Peyer's patch (tissue), 4 donors: ENCODE data around the gene CYFIP1. TPM values are rescaled to one million over a fixed set of nuclear protein-coding genes. Genes with fewer than 3 reads are reported as not detected.

ENCODE experiments used
- DNase-seq, 3 donors: peaks; one replicate each; pipeline ENCODE4 v3.0.0-alpha.2; 2017 to 2019
- H3K27ac ChIP-seq, 4 donors: fragments of 200-600 bp; sonication (generic); one replicate each; pipeline ENCODE4 v1.5.1; 2016 to 2019
- H3K27me3 ChIP-seq, 2 donors: fragments of 200-600 bp; sonication (generic); one replicate each; pipeline ENCODE4 v1.5.1; 2019
- H3K36me3 ChIP-seq, 3 donors: fragments of 200-600 bp; sonication (generic); one replicate each; pipeline ENCODE4 v1.5.1; 2016 to 2019
- H3K4me1 ChIP-seq, 4 donors: fragments of 200-600 bp; sonication (generic); one replicate each; pipeline ENCODE4 v1.5.1; 2016 to 2019
- H3K4me3 ChIP-seq, 4 donors: fragments of 200-600 bp; sonication (generic); 1 replicate in 3 of 4; 2 replicates in 1 of 4; pipeline ENCODE4 v1.5.1; 2016 to 2019; ENCODE audit warnings: mild to moderate bottlenecking in 1 of 4
- H3K9me3 ChIP-seq, 4 donors: fragments of 200-600 bp; sonication (generic); one replicate each; pipeline ENCODE4 v1.5.1; 2016 to 2019; ENCODE audit warnings: mild to moderate bottlenecking in 1 of 4
- CTCF ChIP-seq, 6 experiments: fragments of 450-650 bp in 4 of 6; fragments of 200-600 bp in 2 of 6; sonication (generic) in 1 of 6; IDR thresholded peaks; one replicate each; pipeline ENCODE4 v1.5.1; 2017 to 2019; ENCODE audit warnings: antibody characterized with exemption in 6 of 6, mild to moderate bottlenecking in 3 of 6, moderate library complexity in 1 of 6
- POLR2A ChIP-seq, 2 donors: fragments of 450-650 bp; IDR thresholded peaks; one replicate each; pipeline ENCODE4 v1.5.1; 2017; ENCODE audit warnings: antibody characterized with exemption in 2 of 2, mild to moderate bottlenecking in 2 of 2, moderate library complexity in 2 of 2
- total RNA-seq, 4 donors: library from RNA; depleted of rRNA; stranded (reverse); fragments of >200 nt; gene quantifications; one replicate each; pipeline ENCODE4 v1.1.0, GENCODE V29; 2016

Gene CYFIP1
- total RNA-seq, 4 donors from 2014 or later, result 61.9 to 139 (median 117) TPM

GRCh38 chr15:22850055-22850454 lies 130.1 kb downstream of the CYFIP1 start:
- H3K36me3 ChIP-seq, result peaks cover 0 to 74% (median 0%) of the 10 kb centered on the region in 3 donors
- no peak for TF ChIP-seq CTCF (IDR thresholded peaks at IDR 0.05)
- TF ChIP-seq POLR2A (IDR thresholded peaks at IDR 0.05), result no peak
- H3K4me3 ChIP-seq, result no peak overlapping the region
- no peak for DNase-seq
- H3K4me1 ChIP-seq, result no peaks in the 10 kb centered on the region
- no peaks in the 10 kb centered on the region for H3K9me3 ChIP-seq
- no peak overlapping the region for H3K27ac ChIP-seq
- no peaks in the 10 kb centered on the region for H3K27me3 ChIP-seq

GRCh38 chr15:22846073-22846472 lies 134.1 kb downstream of the CYFIP1 start:
- TF ChIP-seq POLR2A (IDR thresholded peaks at IDR 0.05), result no peak
- TF ChIP-seq CTCF (IDR thresholded peaks at IDR 0.05), result no peak
- Histone ChIP-seq H3K4me1 (peaks cover 0 to 5% (median under 1%) of the 10 kb centered on the region in 4 donors), H3K27me3 (no peaks in the 10 kb centered on the region), H3K36me3 (peaks cover 0 to 55% (median 0%) of the 10 kb centered on the region in 3 donors), H3K27ac (no peak overlapping the region), H3K4me3 (no peak overlapping the region), H3K9me3 (no peaks in the 10 kb centered on the region)
- no peak for DNase-seq

GRCh38 chr15:22845289-22845900 lies 134.8 kb downstream of the CYFIP1 start:
- no peak overlapping the region for H3K4me3 ChIP-seq
- H3K4me1 ChIP-seq, result peaks cover 0 to 11% (median 4%) of the 10 kb centered on the region in 4 donors
- H3K27ac ChIP-seq, result no peak overlapping the region
- H3K9me3 ChIP-seq, result no peaks in the 10 kb centered on the region
- H3K27me3 ChIP-seq, result no peaks in the 10 kb centered on the region
- no peak for DNase-seq
- TF ChIP-seq CTCF (IDR thresholded peaks at IDR 0.05) (no peak), POLR2A (IDR thresholded peaks at IDR 0.05) (no peak)
- H3K36me3 ChIP-seq, result peaks cover 0 to 55% (median 0%) of the 10 kb centered on the region in 3 donors

- no peak for DNase-seq
- TF ChIP-seq POLR2A (IDR thresholded peaks at IDR 0.05), result no peak
- Histone ChIP-seq H3K36me3 (peaks cover 0 to 50% (median 0%) of the 10 kb centered on the region in 3 donors), H3K27ac (no peak overlapping the region), H3K27me3 (no peaks in the 10 kb centered on the region), H3K4me3 (no peak overlapping the region), H3K9me3 (no peaks in the 10 kb centered on the region), H3K4me1 (peaks cover 0 to 17% (median 8%) of the 10 kb centered on the region in 4 donors)
These were observed 135.5 kb downstream of the CYFIP1 start for GRCh38 chr15:22844421-22845288.

- peak overlapping the region; percentile 94 to 98 (median 96) for H3K27ac ChIP-seq
These were observed 141.0 kb downstream of the CYFIP1 start for GRCh38 chr15:22839046-22839695.

More at GRCh38 chr15:22839046-22839695, 141.0 kb downstream of the CYFIP1 start:
- peaks cover 0 to 17% (median 8%) of the 10 kb centered on the region in 4 donors for H3K4me1 ChIP-seq
- H3K4me3 ChIP-seq, result peak overlapping the region; percentile 81 to 88 (median 86)
- TF ChIP-seq CTCF (IDR thresholded peaks at IDR 0.05) (no peak), POLR2A (IDR thresholded peaks at IDR 0.05) (no peak)
- H3K36me3 ChIP-seq, result peaks cover 0 to 13% (median 0%) of the 10 kb centered on the region in 3 donors
- H3K9me3 ChIP-seq, result no peaks in the 10 kb centered on the region
- DNase-seq, result no peak
- H3K27me3 ChIP-seq, result no peaks in the 10 kb centered on the region
